ENCODE data around the gene DRGX.

The DRGX gene

GRCh38 chr10:49360271-49361177 lies 35.4 kb downstream of the DRGX start:
- no peak for DNase-seq

- no peak for DNase-seq
These were observed 36.3 kb downstream of the DRGX start for GRCh38 chr10:49359349-49360270.

- DNase-seq: no peak
These were observed 38.0 kb downstream of the DRGX start for GRCh38 chr10:49357910-49358309.

- DNase-seq: no peak
These were observed 38.9 kb downstream of the DRGX start for GRCh38 chr10:49356944-49357343.

GRCh38 chr10:49356181-49356580 lies 39.7 kb downstream of the DRGX start:
- DNase-seq: no peak

GRCh38 chr10:49355221-49355620 lies 40.7 kb downstream of the DRGX start:
- no peak for DNase-seq

- DNase-seq: no peak
These were observed 41.3 kb downstream of the DRGX start for GRCh38 chr10:49354593-49354992.

- DNase-seq: no peak
These were observed 41.9 kb downstream of the DRGX start for GRCh38 chr10:49353895-49354566.

- no peak for DNase-seq
These were observed 42.6 kb downstream of the DRGX start for GRCh38 chr10:49353026-49353894.

GRCh38 chr10:49352323-49352722 lies 43.6 kb downstream of the DRGX start:
- no peak for DNase-seq

- no peak for DNase-seq
These were observed 44.2 kb downstream of the DRGX start for GRCh38 chr10:49351669-49352068.

- DNase-seq: no peak
These were observed 44.9 kb downstream of the DRGX start for GRCh38 chr10:49350846-49351532.

- no peak for DNase-seq
These were observed 45.8 kb downstream of the DRGX start for GRCh38 chr10:49350138-49350537.

- DNase-seq: no peak
These were observed 46.5 kb downstream of the DRGX start for GRCh38 chr10:49349390-49349789.

- no peak for DNase-seq
These were observed 47.3 kb downstream of the DRGX start for GRCh38 chr10:49348593-49348992.

- no peak for DNase-seq
These were observed 48.1 kb downstream of the DRGX start for GRCh38 chr10:49347827-49348226.

- no peak for DNase-seq
These were observed 48.5 kb downstream of the DRGX start for GRCh38 chr10:49347342-49347741.

- no peak for DNase-seq
These were observed 51.0 kb downstream of the DRGX start for GRCh38 chr10:49344840-49345239.

- no peak for DNase-seq
These were observed 57.3 kb downstream of the DRGX start for GRCh38 chr10:49338604-49339003.

- no peak for DNase-seq
These were observed 60.4 kb downstream of the DRGX start for GRCh38 chr10:49335364-49335972.

- no peak for DNase-seq
These were observed 60.9 kb downstream of the DRGX start for GRCh38 chr10:49334964-49335363.

Data from activated naive CD4-positive, alpha-beta T cell treated with Interleukin-2 at 50 U/mL for 16 hours (primary cell).